ENCODE results near the gene PKDCC. TPM values are rescaled to one million over a fixed set of nuclear protein-coding genes. Genes with fewer than 3 reads are reported as not detected.

The PKDCC gene
- total and polyA plus RNA-seq, 2 of the 13 experiments (the other 11 are each of a cell fraction or from before 2014, with no cell fraction given): 52.6 to 58.8 TPM

DNA sequence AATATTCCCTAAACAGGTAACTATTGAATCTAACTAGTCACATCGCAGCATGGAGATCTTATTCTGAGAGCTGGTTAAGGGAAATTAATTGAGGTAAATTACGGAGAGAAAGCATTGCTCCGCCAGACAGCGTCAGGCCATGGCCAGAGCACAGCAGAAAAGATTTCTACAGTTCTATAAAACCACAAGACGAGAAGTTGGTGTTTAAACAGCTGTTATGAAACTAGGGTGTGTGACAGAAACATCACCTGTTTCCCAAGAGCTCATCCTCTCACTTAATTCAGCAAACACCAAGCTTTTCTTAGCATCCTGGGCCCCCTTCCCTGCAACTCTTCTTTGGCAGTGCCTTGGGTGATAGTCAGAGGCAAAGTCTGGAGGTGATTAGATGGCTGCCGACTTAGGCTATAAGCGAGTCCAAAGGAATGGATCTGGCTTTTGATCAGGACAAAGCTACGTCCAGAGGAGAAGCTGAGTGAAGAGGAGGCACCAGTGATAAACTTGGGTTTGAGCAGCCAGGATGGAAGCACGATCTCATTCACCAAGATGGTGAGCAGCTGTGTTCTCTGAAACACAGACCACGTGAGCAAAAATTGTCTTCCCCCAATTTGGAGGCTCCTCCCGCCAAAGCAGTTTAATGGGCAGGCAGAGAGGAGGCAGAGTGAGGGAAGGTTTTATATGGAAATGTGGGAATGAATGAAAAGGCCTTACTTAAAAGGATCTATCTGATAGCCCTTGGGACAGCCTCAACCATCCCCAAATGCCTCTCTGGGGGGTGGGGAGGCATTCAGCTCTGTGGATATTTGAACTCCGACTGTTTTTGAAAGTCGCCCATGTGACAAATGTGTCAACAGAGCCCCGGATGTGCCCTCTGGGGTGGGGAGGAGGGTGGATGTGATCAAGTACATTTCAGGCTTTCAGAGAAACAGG is 57.8 kb downstream of the PKDCC start (continued):
- peak; percentile 27; the same call in 1 of the 2 replicates for TF ChIP-seq ARID4A (CRISPR knock-in tag; IDR thresholded peaks at IDR 0.05; ENCODE audit: borderline replicate concordance)
- peak; percentile 42; the same call in 1 of the 2 replicates for TF ChIP-seq KMT2A (CRISPR knock-in tag; IDR thresholded peaks at IDR 0.05)
- TF ChIP-seq, protein P1, sequence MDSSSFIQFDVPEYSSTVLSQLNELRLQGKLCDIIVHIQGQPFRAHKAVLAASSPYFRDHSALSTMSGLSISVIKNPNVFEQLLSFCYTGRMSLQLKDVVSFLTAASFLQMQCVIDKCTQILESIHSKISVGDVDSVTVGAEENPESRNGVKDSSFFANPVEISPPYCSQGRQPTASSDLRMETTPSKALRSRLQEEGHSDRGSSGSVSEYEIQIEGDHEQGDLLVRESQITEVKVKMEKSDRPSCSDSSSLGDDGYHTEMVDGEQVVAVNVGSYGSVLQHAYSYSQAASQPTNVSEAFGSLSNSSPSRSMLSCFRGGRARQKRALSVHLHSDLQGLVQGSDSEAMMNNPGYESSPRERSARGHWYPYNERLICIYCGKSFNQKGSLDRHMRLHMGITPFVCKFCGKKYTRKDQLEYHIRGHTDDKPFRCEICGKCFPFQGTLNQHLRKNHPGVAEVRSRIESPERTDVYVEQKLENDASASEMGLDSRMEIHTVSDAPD (CRISPR knock-in tag; IDR thresholded peaks at IDR 0.05): no peak
- no peak for TF ChIP-seq ZC3H13 (CRISPR knock-in tag; IDR thresholded peaks at IDR 0.05)
- no peak for TF ChIP-seq ZNF589 (CRISPR knock-in tag; conservative IDR thresholded peaks at IDR 0.05)
- peak; percentile 76; the same call in 1 of the 2 replicates for TF ChIP-seq RFXANK (CRISPR knock-in tag; IDR thresholded peaks at IDR 0.05)
- TF ChIP-seq MXD4 (CRISPR knock-in tag; IDR thresholded peaks at IDR 0.05): peak; percentile 80
- TF ChIP-seq ZNF276 (CRISPR knock-in tag; IDR thresholded peaks at IDR 0.05; ENCODE audit: low read depth): no peak; the same call in 1 of the 2 replicates
- TF ChIP-seq ZNF567 (CRISPR knock-in tag; IDR thresholded peaks at IDR 0.05; ENCODE audit: borderline replicate concordance): no peak; the same call in 1 of the 2 replicates
- TF ChIP-seq ZBTB26 (CRISPR knock-in tag; IDR thresholded peaks at IDR 0.05; ENCODE audit: borderline replicate concordance): peak; percentile 30; the same call in 1 of the 2 replicates
- TF ChIP-seq NCOA1 (CRISPR knock-in tag; IDR thresholded peaks at IDR 0.05): no peak
- TF ChIP-seq RFX1 (IDR thresholded peaks at IDR 0.05): no peak
- TF ChIP-seq LRRFIP1 (CRISPR knock-in tag; conservative IDR thresholded peaks at IDR 0.05): peak; percentile 58; the same call in 1 of the 2 replicates
- TF ChIP-seq, protein P2, sequence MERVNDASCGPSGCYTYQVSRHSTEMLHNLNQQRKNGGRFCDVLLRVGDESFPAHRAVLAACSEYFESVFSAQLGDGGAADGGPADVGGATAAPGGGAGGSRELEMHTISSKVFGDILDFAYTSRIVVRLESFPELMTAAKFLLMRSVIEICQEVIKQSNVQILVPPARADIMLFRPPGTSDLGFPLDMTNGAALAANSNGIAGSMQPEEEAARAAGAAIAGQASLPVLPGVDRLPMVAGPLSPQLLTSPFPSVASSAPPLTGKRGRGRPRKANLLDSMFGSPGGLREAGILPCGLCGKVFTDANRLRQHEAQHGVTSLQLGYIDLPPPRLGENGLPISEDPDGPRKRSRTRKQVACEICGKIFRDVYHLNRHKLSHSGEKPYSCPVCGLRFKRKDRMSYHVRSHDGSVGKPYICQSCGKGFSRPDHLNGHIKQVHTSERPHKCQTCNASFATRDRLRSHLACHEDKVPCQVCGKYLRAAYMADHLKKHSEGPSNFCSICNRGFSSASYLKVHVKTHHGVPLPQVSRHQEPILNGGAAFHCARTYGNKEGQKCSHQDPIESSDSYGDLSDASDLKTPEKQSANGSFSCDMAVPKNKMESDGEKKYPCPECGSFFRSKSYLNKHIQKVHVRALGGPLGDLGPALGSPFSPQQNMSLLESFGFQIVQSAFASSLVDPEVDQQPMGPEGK (CRISPR knock-in tag; IDR thresholded peaks at IDR 0.05): peak; percentile 88

Data from HepG2 (cell line).